ENCODE results near the gene TMEM220. TPM values are rescaled to one million over a fixed set of nuclear protein-coding genes. Genes with fewer than 3 reads are reported as not detected.
A peak's percentile ranks its signal among the peaks of the same experiment; 100 is the strongest.

The TMEM220 gene
- 2.3 TPM for total RNA-seq (ENCODE audit: unreplicated experiment)
- long read RNA-seq, partial matches to known transcripts = 0 of 3 reads
- long read RNA-seq, other reads (novel, unspliced or antisense) = 1 of 3 reads

DNA sequence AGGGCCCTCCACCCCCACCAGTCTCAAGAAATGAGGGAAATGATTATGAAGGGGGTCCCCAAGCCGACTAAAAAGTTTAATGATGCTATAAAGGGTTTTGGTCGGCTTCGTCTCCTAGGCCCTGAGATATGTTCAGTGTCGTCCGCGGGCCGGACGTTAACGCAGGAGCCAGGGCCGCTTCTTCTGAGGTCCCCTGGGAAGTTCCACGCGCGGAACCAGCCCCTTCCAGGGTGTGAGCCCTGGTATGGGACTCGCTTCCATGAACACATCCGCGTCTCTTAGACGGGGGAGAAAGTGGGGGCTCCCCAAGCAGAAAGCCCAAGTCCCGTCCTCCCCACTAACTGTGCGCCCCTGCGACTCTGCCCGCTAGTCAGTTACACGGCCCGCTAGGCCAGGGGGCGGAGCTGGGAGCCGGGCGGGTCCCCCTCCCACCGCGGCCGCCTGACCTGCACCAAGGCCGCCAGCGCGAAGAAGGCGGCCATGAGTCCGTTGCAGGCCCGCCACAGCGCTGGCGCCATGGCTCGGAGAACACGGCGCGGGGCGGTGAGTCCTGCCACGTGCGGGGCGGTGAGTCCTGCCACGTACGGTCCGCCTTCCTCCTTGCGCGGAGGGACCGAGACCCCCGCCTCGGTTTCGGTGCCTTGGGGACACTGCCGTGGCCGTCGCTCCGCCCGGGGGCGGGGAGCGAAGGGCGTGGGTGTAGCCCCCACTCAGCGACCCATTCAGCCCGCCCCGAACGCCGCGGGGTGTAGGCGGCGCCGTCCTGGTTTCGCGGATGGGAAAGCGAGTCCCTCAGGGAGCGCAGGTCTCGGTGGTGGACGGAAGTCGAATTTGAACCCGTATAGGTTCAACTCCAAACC, at the start of gene TMEM220:
TSS of gene TMEM220 (minus strand) at position 690 of the 860 bp plus-strand sequence. CDS start at position 518, 172 bp downstream.
- H3K36me3 Mint-ChIP-seq (ENCODE audit: low read depth, unreplicated experiment) = no peaks in the 10 kb centered on the region
- peak within 1 kb of the TSS; percentile 68 for H3K27ac Mint-ChIP-seq (ENCODE audit: unreplicated experiment)
- H3K4me3 Mint-ChIP-seq (ENCODE audit: unreplicated experiment) = peak within 1 kb of the TSS; percentile 94

GRCh38 chr17:10779609-10780008, 49.8 kb upstream of the TMEM220 start:
- no peaks in the 10 kb centered on the region for H3K9me3 Mint-ChIP-seq (ENCODE audit: unreplicated experiment)
- DNase-seq (ENCODE audit: low spot score) = no peak
- no peak overlapping the region for H3K4me3 Mint-ChIP-seq (ENCODE audit: unreplicated experiment)
- no peaks in the 10 kb centered on the region for H3K4me1 Mint-ChIP-seq (ENCODE audit: unreplicated experiment)
- no peak for TF ChIP-seq CTCF (IDR thresholded peaks at IDR 0.05; ENCODE audit: unreplicated experiment)
- peaks cover 4% of the 10 kb centered on the region for H3K27me3 Mint-ChIP-seq (ENCODE audit: unreplicated experiment)
- H3K36me3 Mint-ChIP-seq (ENCODE audit: low read depth, unreplicated experiment) = no peaks in the 10 kb centered on the region
- no peak overlapping the region for H3K27ac Mint-ChIP-seq (ENCODE audit: unreplicated experiment)

More for the DNA sequence above, at the start of gene TMEM220:
- Mint-ChIP-seq H3K4me1 (ENCODE audit: unreplicated experiment) (no peaks in the 10 kb centered on the region), H3K9me3 (ENCODE audit: unreplicated experiment) (no peaks in the 10 kb centered on the region), H3K27me3 (ENCODE audit: unreplicated experiment) (no peaks in the 10 kb centered on the region)
- TF ChIP-seq CTCF (IDR thresholded peaks at IDR 0.05; ENCODE audit: unreplicated experiment) = no peak
- peak; percentile 83 for DNase-seq (ENCODE audit: low spot score)

GRCh38 chr17:10777890-10778289, 48.1 kb upstream of the TMEM220 start:
- no peak for TF ChIP-seq CTCF (IDR thresholded peaks at IDR 0.05; ENCODE audit: unreplicated experiment)
- no peaks in the 10 kb centered on the region for H3K4me1 Mint-ChIP-seq (ENCODE audit: unreplicated experiment)
- no peak for DNase-seq (ENCODE audit: low spot score)
- no peak overlapping the region for H3K27ac Mint-ChIP-seq (ENCODE audit: unreplicated experiment)
- peaks cover 1% of the 10 kb centered on the region for H3K27me3 Mint-ChIP-seq (ENCODE audit: unreplicated experiment)
- H3K36me3 Mint-ChIP-seq (ENCODE audit: low read depth, unreplicated experiment) = no peaks in the 10 kb centered on the region
- no peak overlapping the region for H3K4me3 Mint-ChIP-seq (ENCODE audit: unreplicated experiment)
- no peaks in the 10 kb centered on the region for H3K9me3 Mint-ChIP-seq (ENCODE audit: unreplicated experiment)

DNA sequence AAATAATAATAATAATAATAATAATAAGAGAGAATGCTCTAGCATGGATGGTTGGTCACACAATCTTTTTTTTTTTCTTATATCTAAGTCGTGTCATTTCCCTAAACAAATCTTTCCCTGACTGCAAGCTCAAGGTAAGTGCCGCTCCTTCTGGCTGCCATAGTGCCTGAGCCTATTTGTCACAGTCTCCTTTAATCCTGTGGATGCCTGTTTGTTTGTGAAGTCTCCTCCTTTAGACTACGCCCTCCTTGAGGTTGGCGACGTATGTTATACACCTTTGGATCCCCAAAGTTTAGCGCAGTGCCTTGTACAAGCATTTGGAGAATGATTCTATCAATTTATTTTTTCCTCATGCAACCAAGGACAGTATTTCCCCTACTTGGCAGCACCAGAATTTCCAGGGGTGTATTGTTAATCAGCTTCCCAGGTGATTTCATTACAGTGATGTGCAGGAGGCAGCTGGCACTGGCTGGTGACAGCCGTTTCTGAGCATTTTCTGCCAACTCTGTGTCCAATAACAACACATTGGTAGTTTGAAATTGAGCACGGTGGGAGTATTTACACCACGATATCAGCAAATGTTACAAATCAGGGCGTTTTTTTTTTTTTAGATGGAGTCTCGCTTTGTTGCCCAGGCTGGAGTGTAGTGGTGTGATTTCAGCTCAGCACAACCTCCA, 47.4 kb upstream of the TMEM220 start:
- TF ChIP-seq CTCF (IDR thresholded peaks at IDR 0.05; ENCODE audit: unreplicated experiment) = no peak
- Mint-ChIP-seq H3K27me3 (ENCODE audit: unreplicated experiment) (peaks cover 1% of the 10 kb centered on the region), H3K27ac (ENCODE audit: unreplicated experiment) (no peak overlapping the region), H3K9me3 (ENCODE audit: unreplicated experiment) (no peaks in the 10 kb centered on the region), H3K4me3 (ENCODE audit: unreplicated experiment) (no peak overlapping the region), H3K36me3 (ENCODE audit: low read depth, unreplicated experiment) (no peaks in the 10 kb centered on the region), H3K4me1 (ENCODE audit: unreplicated experiment) (no peaks in the 10 kb centered on the region)
- no peak for DNase-seq (ENCODE audit: low spot score)

Data from endothelial cell (in vitro differentiated cells).